Measurements from ENCODE around the gene ANKRD22.

- no peak for TF ChIP-seq POLR2A (IDR thresholded peaks at IDR 0.05; ENCODE audit: low read length)
- TF ChIP-seq GATA1 (IDR thresholded peaks at IDR 0.05; ENCODE audit: low read depth, low read length) = no peak
Measured at GRCh38 chr10:88861036-88861435, 9.4 kb upstream of the ANKRD22 start.

Data from erythroblast (primary cell).